SKM-1 (cell line): Measurements from ENCODE around the gene GALNT10.

Source experiments
- DNase-seq: peaks from one replicate; lab custom pipeline; 2025; ENCODE audit not compliant: unreplicated experiment; lab: John Stamatoyannopoulos, UW

GALNT10 gene

DNA sequence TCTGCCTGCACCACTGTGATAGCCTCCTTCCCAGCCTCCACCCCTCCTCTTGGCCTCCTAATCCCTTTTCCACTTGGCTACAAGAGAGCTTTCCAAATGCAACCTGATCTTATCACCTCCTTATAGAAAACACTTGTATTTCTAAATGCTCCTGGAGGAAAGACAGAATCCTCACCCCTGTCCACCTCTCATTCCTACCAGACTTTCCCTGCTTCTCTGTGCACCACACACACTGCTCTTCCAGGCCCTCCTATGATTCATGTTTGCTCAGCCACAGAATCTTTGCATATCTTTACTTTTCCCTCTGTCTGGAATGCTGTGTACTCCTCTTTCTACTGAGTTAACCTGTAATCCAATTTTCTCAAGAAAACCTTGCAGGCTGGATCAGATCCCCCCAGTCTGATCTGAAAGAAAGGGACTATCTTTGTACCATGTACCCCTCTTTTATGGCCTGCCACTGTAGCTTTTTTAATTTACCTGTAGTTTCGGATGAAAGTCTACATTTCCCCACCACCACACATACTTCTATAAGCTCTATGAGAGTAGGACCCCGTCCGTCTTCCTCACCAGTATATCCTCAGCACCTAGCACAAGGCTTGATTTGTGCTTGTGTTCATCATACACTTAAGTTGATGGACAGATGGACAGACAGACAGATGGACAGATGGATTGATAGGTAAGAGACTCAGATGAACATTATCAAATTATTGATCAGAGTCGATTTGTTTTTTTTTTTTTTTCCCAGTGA lies 95.3 kb downstream of the GALNT10 start:
- no peak for DNase-seq

DNA sequence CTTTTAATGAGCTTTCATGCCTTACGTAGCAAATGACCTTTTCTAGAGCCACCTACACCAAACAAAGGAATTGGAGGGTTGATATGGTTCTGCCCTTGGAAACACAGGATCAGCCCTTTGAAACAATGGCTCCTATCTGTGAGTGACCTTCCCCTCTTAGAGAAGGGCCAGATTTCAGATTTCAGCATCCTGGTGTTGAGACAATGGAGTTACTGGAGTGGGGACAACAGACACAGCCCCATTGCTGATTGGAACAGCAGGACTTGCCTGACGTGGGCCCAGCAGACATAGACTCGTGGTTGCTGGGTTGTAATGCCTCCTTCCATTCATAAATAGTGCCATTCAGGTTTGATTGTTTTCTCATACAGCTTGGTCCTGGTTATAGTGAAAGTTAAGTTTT lies 96.0 kb downstream of the GALNT10 start:
- no peak for DNase-seq

DNA sequence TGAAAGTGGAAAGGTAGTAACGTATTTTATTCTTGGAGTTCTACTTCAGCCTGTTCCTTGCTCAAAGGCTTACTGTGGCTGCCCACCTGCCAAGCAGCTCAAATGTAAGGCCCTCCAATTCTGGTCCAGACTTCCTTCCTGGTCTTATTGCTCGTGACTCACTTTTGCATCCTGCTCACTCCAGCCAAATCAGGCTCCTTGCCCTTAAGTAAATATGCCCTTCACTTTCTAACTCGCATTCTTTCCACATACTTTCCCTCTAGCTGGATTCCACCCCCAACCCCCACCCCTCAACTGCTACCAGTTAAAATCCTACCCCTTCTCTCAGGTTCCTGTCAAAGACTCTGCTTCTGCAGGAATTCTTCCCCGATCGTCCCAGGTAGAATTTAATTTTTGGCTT lies 96.6 kb downstream of the GALNT10 start:
- DNase-seq = no peak

DNA sequence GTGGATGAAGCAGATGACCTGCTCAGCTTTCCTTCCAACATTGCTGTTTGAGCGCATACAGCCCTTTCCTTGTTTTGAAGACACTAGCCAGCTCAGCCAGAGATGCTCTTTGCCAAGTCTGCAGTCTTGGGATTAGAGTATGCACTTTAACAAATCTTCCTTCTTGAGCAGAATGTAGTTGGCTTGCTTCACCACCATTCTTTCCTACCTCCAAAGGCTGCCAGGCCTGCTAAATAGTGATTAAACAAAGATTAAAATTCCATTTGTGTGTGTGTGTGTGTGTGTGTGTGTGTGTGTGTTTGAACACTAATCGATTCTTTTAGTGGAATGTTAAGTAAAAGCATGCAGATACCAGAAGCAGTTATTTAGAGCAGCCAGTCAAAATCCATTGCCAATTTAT lies 97.6 kb downstream of the GALNT10 start:
- no peak for DNase-seq

DNA sequence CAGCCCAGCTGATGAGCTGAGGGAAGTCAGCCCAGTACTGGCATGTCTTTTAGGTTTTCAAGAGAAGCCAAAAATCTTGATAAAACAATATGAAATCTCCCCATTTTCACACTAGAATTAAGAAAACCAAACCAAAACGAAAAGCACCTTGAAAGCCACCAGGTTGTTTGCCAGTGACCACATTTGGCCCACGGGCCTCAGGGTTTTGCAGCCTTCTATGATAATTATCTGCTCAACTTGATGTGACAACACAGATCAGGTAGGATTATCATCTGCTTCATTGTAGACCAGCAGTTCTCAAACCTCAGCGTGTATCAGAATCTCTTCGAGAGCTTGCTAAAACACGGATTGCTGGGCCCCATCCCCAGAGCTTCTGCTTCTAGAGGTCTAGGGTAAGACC lies 101.4 kb downstream of the GALNT10 start:
- no peak for DNase-seq

DNA sequence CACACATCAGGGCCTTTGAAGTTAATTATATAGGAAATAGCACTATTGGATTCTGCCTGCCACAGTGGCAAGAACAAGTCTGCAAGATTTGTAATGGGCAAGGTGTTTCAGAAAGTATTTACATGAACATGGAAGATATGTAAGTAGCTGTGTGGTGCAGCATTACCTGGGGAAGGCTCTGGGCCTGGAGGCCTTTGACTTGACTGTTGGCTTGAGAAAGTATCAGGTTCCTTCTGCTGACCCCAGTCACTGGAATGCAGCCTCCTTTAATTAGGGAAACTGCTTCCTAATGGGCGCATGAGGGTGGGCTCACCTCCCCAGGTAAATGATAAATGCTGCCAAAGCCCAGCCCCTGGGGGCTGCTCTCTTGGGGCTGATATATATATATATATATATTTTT lies 102.7 kb downstream of the GALNT10 start:
- DNase-seq = no peak

DNA sequence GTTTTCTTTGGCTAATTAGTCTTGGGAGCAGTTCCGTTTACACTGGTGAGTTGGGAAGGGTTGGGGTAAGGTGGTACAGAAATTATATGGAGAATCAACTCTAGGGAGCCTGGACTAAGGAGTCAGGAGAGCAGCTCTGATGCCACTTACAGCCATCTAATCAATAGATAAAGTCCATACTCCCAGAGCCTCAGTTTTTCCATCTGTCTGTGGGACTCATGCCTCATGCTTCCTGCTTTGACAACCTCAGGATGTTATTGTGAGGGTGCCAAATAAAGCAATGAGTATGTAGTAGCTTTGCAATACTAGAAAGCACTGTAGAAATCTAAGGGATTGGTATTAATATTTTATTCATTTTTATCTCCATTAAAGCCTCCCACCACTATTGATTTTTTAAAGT lies 105.0 kb downstream of the GALNT10 start:
- no peak for DNase-seq

DNA sequence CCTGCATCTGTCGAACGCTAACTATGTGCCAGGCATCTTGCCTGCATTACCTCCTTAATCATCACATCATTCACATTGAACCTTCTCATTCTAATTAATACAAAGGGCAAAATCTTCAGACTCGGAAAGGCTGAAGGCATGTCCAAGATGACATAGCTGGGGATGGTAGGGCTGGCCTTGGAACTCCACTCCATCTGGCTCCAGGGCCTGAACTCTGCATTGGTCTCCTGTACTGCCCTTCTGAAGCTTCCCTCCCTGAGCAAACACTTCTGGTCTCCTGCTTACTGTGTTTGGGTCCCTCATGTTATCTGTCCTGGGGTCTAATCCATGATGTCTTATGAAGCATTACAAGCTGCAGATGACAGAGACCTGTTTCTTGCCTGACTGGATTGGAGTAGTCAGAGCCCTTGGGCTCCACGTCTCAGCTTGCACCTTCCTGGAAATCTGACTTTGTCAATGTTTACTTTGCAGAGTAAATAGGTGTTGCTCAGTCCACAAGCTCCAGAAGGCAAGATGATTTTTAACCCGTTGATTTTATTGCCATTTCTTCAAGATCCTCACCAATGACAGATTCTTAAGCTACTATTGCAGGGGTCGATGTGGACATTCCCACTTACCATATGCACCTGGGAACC lies 106.1 kb downstream of the GALNT10 start:
- DNase-seq = no peak

DNA sequence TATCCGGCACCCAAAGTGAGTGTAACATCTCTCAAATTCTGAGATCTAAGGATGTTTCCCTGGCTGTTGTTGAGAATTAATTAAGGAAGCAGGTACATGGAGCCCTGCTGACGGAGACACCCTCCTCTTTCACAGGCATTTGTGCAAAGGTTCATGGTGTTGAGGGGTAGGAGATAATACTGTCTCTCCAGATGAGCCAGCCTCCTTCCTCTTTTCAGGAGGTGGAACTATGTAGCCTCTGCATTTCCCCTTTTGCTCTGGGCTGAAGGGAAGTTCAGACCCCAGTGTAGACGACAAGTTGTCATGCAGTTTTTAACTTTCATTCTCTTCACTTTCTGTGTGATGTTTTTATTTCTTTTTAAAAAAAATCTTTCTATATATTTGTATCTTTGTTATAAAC lies 107.5 kb downstream of the GALNT10 start:
- DNase-seq = peak; percentile 90

DNA sequence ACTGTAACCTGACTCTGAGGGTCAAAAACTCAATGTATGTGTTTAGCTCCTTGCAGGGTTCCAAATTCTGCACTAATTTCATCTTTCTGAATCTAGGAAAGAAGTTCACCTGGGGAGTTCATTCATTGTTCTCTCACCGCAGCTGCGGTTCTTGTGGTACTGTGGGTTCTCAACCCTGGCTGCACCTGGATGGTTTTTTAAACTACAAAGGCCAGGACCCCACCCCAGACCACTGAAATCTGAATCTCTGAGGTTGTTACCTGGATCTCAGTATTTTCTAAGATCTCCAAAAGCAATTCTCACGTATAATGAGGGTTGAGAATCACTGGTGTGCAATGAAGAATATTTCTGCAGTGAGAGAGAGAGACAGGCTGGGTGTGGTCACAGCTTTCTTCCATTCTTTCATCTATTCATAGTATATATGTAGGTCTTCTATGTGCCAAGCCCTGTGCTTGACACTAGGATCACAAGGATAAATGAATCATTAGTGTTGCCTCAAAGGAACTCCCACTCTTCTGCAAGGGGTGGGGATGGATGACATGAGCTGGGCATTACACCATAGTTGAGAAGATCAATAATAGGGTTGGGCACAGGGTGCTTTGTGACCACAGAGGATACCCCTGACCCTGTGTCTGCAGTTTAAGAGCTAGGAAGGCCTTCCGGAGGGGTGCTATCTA lies 109.8 kb downstream of the GALNT10 start:
- DNase-seq = no peak

DNA sequence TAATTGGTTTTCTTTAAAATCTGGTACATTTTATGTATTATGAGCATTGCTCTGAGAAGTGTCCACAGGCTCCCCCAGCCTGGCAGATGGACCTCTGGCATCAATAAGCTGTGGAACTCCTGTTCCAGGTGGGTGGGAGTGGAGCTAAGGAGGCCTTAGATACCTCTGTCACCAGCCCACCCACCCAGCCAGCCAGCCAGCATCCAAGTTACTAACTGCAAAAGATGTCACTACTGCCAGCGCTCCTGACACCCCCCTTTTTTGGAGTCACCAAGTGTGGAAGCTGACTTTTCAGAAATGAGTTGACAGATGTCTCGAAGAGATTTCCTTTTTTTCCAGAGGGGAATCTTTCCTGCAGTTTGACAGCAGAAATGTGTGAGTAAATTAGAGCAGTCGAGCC lies 111.2 kb downstream of the GALNT10 start:
- DNase-seq = no peak

DNA sequence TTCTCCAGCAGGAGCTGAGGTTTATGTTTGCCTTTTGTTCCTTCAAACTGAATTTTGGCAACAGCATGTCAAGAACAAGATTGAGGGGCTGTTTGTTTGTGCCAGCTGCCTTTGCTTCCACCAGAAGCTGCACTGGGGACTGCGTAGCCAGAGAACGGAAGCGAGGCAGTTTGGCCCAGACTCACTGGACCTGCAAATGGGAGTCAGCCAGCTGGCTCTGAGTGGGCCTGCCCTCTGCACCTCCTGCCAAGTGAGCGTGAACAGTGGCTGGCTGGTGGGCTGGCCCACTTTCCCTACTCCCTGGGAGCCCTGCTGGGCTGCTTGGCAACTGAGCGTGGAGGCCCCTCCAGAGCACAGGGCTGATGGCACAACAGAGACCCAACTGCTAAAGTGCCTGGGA lies 111.6 kb downstream of the GALNT10 start:
- DNase-seq = no peak

DNA sequence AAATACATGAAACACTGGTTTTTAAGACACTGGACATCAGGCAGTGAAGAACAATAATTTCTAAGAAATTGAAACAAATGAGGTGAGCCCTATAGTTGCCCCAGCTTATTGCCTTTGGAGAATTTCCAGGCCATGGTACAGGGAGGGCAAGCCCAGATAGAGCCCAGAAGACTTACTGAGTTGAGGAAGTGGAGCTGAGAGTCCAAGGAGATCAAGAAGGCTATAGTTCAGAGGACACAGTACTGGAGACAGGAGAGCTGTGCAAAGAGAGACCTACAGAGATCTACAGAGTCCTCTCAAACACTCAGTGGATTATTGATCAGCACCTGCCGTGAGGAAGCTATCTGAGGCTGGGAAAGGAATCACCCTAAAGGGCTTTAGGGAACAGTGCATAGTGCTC lies 112.6 kb downstream of the GALNT10 start:
- no peak for DNase-seq

DNA sequence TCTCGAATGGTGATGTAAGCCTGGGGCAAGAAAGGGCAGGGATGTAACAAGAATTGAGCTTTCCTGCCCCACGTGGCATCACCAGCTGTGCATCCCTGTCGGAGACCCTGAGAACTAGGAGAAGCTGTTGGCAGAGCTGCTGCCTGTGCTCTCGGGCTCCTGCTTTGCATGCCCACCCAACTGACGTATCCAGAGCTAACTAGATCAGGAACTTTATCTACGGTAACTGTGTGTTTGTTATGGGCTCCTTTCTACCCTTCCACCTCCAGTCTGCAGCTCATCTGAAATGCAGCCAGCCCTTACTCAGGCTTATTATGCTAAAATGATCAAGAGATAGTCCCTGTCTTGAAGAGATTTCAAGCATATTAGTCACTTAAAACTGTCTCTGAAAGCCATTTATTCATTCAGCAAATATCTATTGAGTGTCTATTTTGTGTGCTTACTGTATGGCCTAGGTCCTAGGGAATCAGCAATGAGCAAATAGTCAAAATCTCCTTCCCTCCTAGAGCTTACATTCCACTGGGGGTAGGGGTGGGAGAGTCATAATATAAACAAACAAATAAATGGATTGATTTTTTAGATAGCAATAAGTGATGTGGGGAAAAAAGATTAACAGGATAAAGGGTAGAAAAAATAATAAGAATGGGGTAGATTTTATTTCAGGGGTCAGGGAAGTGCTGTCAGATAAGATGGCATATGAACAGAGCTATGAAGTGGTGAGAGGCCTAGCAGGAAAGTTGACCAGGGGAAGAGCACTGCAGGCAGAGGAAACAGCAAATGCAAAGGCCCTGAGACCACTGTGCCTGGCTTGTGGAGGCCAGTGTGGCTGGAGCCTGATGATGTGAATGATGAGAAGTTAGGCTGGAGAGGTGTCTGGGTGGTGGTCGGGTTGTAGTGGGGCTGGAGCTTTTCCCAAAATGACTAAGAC lies 118.2 kb downstream of the GALNT10 start:
- no peak for DNase-seq

DNA sequence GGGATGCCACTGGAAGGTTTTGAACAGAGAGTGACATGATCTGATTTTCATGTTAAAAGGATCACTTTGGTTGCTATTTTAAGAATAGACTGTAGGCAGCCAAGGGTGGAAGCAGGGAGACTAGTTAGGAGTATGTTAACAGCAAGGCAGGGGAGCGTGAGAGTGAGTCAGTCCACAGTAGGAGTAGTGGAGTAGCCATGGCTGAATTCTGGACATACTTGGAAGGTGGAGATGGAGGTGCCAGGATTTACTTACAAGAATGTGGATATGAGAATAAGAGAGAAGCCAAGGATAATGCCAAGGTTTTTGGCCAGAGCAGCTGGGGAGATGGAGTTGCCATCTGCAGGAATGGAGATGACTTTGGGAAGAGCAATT lies 118.8 kb downstream of the GALNT10 start:
- DNase-seq = no peak

DNA sequence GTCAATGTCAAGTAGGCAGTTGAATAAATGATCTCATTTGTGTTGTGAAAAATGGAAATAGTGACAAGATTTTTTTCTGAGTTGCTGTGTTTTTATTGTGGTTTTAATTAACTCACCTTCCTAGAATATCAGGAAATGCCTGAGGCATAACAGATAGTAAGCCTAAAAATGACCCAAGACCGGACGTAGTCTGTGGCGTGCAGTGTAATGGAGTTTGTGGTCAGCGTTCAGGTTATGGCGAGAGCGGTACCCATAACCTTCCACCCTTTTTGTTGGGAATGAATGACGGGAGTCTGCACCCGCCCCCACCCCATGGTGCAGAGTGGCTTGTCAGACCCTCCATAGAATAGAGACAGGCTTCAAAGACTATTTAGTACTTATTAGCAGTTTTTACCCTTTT lies 119.3 kb downstream of the GALNT10 start:
- no peak for DNase-seq

DNA sequence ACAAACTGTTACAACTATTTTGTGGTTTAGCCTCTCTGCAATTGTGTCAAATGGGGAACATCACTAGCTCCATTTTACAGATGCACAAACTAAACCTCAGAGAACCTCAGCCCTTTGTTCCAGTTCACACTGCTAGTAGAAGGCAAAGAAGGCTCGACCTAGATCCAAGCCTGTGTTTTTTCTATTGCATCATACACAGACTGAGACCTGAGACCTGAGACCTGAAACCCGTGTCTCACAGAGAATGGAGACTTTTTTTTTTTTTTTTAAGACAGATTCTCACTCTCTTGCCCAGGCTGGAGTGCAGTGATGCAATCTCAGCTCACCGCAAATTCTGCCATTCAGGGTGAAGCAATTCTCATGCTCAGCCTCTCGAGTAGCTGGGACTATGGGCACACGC lies 120.8 kb downstream of the GALNT10 start:
- peak; percentile 17 for DNase-seq

DNA sequence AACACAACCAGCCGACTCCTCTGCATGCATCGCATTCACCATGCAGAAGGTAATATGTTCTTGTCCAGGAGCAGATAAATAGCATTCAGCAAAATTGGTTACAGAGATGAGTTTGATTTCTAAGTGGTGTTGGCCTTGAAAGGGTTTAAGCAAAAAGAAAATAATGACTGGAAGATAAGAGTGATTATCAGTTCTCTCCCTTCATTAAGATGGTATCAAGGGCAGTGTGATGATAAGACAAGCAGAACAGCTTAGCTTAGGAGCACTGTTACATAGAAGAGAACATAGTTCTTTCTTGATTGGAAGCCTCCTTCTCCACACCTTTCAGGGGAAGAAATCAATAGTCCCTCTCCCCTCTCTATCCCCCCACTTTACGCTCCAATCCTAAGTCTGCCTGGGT lies 121.5 kb downstream of the GALNT10 start:
- DNase-seq = no peak

DNA sequence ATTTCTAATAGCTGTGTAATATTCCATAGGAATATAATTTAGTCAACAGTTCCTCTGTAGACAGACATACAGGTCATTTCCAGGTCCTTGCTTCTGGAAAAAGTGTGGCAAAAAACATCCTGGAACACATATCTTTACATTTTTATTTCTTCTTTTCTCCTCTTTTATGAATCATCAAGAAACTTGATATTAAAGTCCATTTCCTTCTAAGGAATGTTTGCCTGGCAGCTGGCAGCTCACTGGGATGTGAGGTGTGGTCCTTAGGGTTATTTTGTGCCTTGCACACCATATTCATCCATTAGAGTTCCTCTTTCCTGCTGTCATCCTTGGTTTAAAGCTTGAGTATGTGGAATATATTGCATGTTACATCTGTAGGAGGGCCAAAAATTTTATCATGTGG lies 122.0 kb downstream of the GALNT10 start:
- DNase-seq = no peak

DNA sequence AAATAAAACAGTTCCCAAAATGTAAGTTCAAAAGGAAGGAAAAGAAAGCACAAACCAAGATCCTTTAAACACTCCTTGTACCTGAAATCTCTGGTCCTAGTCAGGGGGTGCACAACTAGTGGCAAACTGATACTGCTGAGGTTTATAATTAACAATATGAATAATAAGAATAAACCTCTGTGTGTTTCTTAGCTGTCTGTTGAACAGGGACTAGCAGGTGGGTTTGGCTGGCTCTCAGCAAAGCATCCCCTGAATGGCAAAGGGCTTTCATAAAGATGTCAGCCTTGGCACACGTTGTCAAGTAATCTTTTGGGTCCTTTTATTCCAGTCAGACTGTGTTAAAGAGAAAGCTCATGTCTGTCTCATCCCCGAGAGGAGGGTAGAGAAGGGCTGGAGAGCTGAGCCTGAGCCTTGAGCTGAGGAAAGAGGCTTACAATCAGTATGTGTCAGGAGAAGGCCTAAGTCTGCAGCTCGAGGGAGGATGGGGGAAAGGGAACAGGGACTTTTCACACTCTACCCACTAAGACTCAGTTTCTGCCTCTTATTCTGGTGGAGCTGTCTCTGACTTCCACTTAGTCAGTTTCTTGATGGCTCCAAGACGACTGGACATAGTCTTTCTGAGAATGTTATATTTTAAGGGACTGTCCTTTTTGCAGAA lies 123.0 kb downstream of the GALNT10 start:
- no peak for DNase-seq

DNA sequence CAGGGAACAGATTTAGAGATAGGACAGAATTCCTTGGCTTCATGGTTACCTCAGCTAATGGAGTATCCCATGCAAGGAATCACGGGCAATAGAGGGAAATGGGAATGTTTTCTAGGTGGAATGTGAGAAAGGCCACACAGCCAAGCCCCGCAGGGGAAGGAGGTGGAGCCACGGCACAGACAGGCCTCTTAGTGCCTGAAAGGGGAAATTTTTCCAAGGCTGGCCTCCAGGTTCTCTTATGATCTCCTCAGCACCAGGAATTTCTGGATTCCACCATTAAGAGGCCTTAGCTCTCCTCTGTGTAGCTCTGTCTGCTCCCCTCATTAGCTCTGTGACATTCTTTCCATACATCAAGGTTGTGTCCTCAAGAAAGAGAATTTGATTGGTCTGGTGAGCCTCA lies 124.7 kb downstream of the GALNT10 start:
- no peak for DNase-seq
